Inflammatory macrophage treated with lipopolysaccharide for 4 hours (primary cell): ENCODE results near the gene SCMH1.
"Not testable (repeated sequence)": the region's sequence is repeated elsewhere in the genome, so short reads cannot be mapped to it uniquely, and the experiment has no call there.

Experiments used
- DNase-seq: peaks from one replicate; pipeline ENCODE4 v3.0.0-alpha.2; 2020

SCMH1 gene

GRCh38 chr1:41241749-41242341 is at the start of gene SCMH1:
Gene SCMH1, minus strand, starts transcription at chr1:41242306. Its CDS starts 56,173 bp downstream, at chr1:41186133.
- peak; percentile 22 for DNase-seq

GRCh38 chr1:41291195-41291594 is 49.1 kb upstream of the SCMH1 start:
- no peak for DNase-seq

GRCh38 chr1:41289196-41289595 is 47.1 kb upstream of the SCMH1 start:
- DNase-seq, result no peak

GRCh38 chr1:41286992-41287391 is 44.9 kb upstream of the SCMH1 start:
- no peak for DNase-seq

GRCh38 chr1:41286486-41286885 is 44.4 kb upstream of the SCMH1 start:
- DNase-seq, result no peak

GRCh38 chr1:41285818-41286217 is 43.7 kb upstream of the SCMH1 start:
- no peak for DNase-seq

GRCh38 chr1:41284121-41284520 is 42.0 kb upstream of the SCMH1 start:
- DNase-seq, result no peak

GRCh38 chr1:41282679-41283317 is 40.7 kb upstream of the SCMH1 start:
- peak; percentile 32 for DNase-seq

GRCh38 chr1:41281334-41281733 is 39.2 kb upstream of the SCMH1 start:
- peak; percentile 14 for DNase-seq

- DNase-seq, result peak; percentile 31
Observed at GRCh38 chr1:41280202-41281032, 38.3 kb upstream of the SCMH1 start.

- peak; percentile 37 for DNase-seq
Observed at GRCh38 chr1:41278076-41278475, 36.0 kb upstream of the SCMH1 start.

- DNase-seq, result no peak
Observed at GRCh38 chr1:41277371-41277975, 35.4 kb upstream of the SCMH1 start.

GRCh38 chr1:41275831-41276230 is 33.7 kb upstream of the SCMH1 start:
- no peak for DNase-seq

- peak; percentile 95 for DNase-seq
Observed at GRCh38 chr1:41274752-41275545, 32.8 kb upstream of the SCMH1 start.

- no peak for DNase-seq
Observed at GRCh38 chr1:41272601-41273000, 30.5 kb upstream of the SCMH1 start.

GRCh38 chr1:41268154-41268770 is 26.2 kb upstream of the SCMH1 start:
- DNase-seq, result peak; percentile 53

- DNase-seq, result no peak
Observed at GRCh38 chr1:41261926-41262618, 20.0 kb upstream of the SCMH1 start.

GRCh38 chr1:41260768-41261167 is 18.7 kb upstream of the SCMH1 start:
- no peak for DNase-seq

- DNase-seq, result peak; percentile 77
Observed at GRCh38 chr1:41259221-41259620, 17.1 kb upstream of the SCMH1 start.

GRCh38 chr1:41255978-41256377 is 13.9 kb upstream of the SCMH1 start:
- no peak for DNase-seq

- not testable (repeated sequence) for DNase-seq
Observed at GRCh38 chr1:41251120-41251519, 9.0 kb upstream of the SCMH1 start.

- DNase-seq, result no peak
Observed at GRCh38 chr1:41249319-41249718, 7.2 kb upstream of the SCMH1 start.
